HG02938 (cell line): ENCODE data around the gene ESR2.
"Not testable (repeated sequence)": the region's sequence is repeated elsewhere in the genome, so short reads cannot be mapped to it uniquely, and the experiment has no call there.

Source experiments
- ATAC-seq: cut with Tn5 transposase; IDR thresholded peaks from one replicate; pipeline ENCODE4 v1.9.1; 2021; ENCODE audit warnings: mild to moderate bottlenecking, moderate library complexity; ENCODE audit not compliant: unreplicated experiment

The ESR2 gene

GRCh38 chr14:64201296-64201695, 92.9 kb downstream of the ESR2 start:
- no peak for ATAC-seq

- no peak for ATAC-seq
Measured at GRCh38 chr14:64200170-64200569, 94.0 kb downstream of the ESR2 start.

GRCh38 chr14:64198486-64198885, 95.7 kb downstream of the ESR2 start:
- no peak for ATAC-seq

- no peak for ATAC-seq
Measured at GRCh38 chr14:64197996-64198395, 96.2 kb downstream of the ESR2 start.

- ATAC-seq, result no peak
Measured at GRCh38 chr14:64196814-64197411, 97.3 kb downstream of the ESR2 start.

GRCh38 chr14:64196056-64196455, 98.1 kb downstream of the ESR2 start:
- ATAC-seq, result no peak

- no peak for ATAC-seq
Measured at GRCh38 chr14:64195199-64195598, 99.0 kb downstream of the ESR2 start.

GRCh38 chr14:64194404-64194803, 99.8 kb downstream of the ESR2 start:
- no peak for ATAC-seq

- no peak for ATAC-seq
Measured at GRCh38 chr14:64193821-64194220, 100.3 kb downstream of the ESR2 start.

GRCh38 chr14:64191756-64192155, 102.4 kb downstream of the ESR2 start:
- no peak for ATAC-seq

GRCh38 chr14:64190974-64191502, 103.1 kb downstream of the ESR2 start:
- no peak for ATAC-seq

GRCh38 chr14:64187331-64187730, 106.8 kb downstream of the ESR2 start:
- ATAC-seq, result no peak

- no peak for ATAC-seq
Measured at GRCh38 chr14:64186231-64187129, 107.7 kb downstream of the ESR2 start.

- ATAC-seq, result no peak
Measured at GRCh38 chr14:64185184-64185583, 109.0 kb downstream of the ESR2 start.

GRCh38 chr14:64184103-64184729, 110.0 kb downstream of the ESR2 start:
- no peak for ATAC-seq

GRCh38 chr14:64182908-64183307, 111.3 kb downstream of the ESR2 start:
- ATAC-seq, result not testable (repeated sequence)

GRCh38 chr14:64178814-64179213, 115.4 kb downstream of the ESR2 start:
- no peak for ATAC-seq

GRCh38 chr14:64176330-64176729, 117.8 kb downstream of the ESR2 start:
- ATAC-seq, result no peak

GRCh38 chr14:64174922-64175782, 119.0 kb downstream of the ESR2 start:
- ATAC-seq, result no peak

- no peak for ATAC-seq
Measured at GRCh38 chr14:64170181-64170580, 124.0 kb downstream of the ESR2 start.

- no peak for ATAC-seq
Measured at GRCh38 chr14:64159588-64159987, 134.6 kb downstream of the ESR2 start.
